NCI-H1694 treated with DMSO at 0.1 percent for 48 hours (cell line): ENCODE measurements around the gene TMEM191C.
"Not testable (repeated sequence)": the region's sequence is repeated elsewhere in the genome, so short reads cannot be mapped to it uniquely, and the experiment has no call there.

Source experiments
- DNase-seq: peaks from one replicate; lab custom pipeline; 2025; lab: John Stamatoyannopoulos, UW

TMEM191C gene

GRCh38 chr22:21473664-21474063 is 6.5 kb downstream of the TMEM191C start:
- DNase-seq = not testable (repeated sequence)

- DNase-seq = not testable (repeated sequence)
Observed at GRCh38 chr22:21484039-21484438, 16.9 kb downstream of the TMEM191C start.

GRCh38 chr22:21487723-21488122 is 20.5 kb downstream of the TMEM191C start:
- not testable (repeated sequence) for DNase-seq

GRCh38 chr22:21489149-21489680 is 22.0 kb downstream of the TMEM191C start:
- DNase-seq = not testable (repeated sequence)

DNA sequence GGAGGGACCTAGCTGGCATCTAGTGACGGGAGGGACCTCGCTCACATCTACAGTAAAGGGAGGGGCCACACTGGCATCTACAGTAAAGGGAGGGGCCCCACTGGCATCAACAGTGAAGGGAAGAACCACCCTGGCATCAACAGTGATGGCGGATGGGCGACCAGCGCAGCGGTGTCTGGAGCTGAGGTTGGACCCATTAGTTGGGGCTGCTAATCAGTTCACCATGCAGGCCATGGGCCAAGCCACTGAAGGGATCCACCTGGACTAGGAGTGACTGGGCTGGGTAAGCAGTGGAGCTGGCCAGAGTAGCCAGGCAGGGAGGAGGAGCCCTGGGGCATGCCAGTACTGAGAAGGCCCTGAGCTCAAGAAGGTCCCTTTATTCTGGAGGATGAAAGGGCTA is 23.4 kb downstream of the TMEM191C start:
- DNase-seq = not testable (repeated sequence)

DNA sequence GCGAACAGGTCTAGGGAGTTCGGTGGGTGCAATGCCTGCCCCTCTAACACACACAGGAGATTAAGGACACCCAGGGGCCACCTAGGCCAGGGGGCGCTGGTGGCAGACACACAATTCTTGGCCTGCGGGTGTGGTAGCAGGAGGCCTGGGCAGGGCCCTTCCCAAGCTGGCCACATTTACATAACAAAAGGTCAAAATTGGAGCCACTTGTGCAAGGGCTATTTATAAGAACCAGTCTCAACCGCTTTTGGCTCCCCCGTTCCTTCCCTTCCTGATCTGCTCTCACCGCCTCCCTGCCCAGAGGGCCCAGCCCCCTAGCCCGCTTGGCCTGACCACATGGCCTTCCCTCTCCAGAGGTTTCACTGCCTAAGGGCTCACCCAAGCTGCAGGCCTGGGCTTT is 25.1 kb downstream of the TMEM191C start:
- not testable (repeated sequence) for DNase-seq

- DNase-seq = not testable (repeated sequence)
Observed at GRCh38 chr22:21493789-21494782, 26.9 kb downstream of the TMEM191C start.

DNA sequence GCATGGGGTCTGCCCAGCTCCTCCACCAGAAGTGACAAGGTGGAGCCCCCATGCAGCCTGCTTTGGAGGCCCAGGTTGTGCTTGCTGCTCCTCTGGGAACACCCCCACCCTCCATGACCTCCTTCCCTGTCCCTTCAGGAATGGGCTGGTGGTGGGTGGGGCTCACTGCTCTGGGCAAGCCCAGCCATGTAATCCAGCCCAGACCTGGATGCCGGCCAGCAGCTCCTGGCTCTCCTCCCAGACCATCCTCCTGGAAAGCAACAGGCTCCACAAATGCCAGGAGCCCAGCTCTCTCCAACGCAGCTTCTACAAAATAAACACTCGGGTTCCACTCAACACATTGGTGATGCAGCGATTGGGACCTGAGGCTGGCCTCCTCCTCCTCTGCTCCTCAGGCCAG is 30.8 kb downstream of the TMEM191C start:
- DNase-seq = not testable (repeated sequence)

DNA sequence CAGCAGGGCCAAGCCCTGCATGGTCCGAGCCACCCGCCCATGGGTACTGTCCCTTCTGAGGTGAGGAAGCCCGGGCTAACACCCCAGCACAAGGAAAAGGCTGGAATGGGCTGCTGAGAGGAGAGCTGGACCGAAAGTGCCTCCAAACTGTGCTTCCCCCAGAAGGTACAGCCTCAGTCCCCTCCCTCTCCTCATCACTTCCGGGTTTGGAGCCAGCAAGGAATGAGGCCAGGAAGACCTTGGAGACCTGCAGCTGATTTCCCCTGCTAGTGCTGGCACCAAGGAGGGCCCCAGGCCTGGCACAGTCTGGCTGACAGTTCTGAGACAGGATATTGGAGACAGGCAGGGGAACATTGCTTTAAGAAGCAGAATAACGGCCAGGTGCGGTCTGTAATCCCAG is 31.3 kb downstream of the TMEM191C start:
- not testable (repeated sequence) for DNase-seq

DNA sequence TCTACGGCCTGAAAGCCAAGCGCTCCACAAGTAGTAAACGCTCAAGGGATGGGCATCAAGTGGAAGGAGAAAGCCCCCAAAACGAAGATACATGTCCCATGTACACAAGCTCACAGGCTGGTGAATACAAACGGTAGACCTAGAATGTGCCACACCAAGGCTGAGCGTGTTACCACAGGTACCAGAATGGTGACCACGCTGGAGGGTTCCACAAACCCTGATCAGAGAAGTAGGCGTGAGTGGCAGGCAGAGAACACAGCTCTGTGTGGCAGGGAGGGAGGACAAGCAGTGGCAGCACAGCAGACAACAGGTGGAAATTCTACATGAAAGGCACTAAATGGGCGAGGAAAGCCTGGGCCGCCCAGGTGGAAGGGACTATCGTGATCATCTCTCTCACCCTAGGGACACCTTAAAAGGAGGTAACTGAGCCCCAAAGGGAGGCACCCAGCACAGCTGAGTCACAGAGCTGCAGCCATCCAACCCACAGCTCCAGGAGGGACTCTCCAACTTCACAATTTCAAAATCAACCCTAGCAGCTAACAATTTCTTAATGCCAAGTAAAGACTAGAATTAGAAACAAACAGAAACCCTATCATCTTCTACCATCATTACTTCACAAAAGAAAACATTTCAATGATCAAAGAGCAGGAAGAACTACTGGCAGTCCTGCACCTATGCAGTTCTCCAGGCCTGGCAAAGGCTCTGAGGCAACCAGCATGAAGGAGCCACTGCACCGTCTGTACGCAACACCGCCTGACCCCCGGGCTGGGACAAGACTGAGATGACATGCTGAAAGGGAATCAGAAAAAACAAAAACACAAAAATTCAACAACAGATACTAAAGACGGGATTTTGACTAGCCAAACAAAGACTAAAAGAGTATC is 32.7 kb downstream of the TMEM191C start:
- DNase-seq = not testable (repeated sequence)

- DNase-seq = not testable (repeated sequence)
Observed at GRCh38 chr22:21510397-21510796, 43.2 kb downstream of the TMEM191C start.

DNA sequence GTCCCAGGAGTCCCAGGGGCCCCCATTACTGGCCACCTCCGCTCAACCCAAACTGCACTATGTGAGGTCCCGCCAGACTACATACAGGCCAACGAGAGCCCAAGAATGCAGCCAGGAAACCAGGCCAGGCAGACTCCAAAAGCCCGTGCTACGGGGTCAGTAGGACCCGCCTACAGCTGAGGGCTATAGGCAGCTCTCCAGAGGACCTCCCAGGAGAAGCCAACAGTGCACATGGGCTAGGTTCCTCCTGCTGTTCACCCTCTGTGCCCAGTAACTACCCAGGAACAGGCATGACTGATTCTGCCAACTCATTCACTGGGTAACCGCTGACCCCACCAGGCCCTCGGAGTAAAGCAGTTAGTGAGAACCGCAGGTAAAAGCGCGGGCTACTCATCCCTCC is 44.8 kb downstream of the TMEM191C start:
- not testable (repeated sequence) for DNase-seq

DNA sequence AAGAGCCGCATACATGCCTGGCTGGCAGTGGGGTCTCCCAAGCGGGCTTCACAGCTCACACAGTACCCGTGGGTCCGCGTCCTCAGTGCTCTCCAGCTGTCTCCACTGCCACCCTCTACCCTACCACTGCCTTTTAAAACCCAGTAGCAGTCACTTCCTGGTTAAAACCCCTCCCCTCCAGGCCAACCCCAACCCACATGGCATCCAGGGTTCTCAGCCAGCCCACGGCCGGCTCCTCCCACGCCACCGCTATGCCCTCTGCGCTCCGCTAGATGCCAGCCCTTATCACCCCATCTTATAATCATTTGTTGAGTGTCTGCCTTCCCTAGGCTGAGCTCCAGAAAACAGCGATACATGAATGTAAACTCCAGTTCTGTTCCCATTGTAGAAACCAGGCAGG is 46.9 kb downstream of the TMEM191C start:
- DNase-seq = not testable (repeated sequence)

GRCh38 chr22:21515234-21515633 is 48.0 kb downstream of the TMEM191C start:
- not testable (repeated sequence) for DNase-seq

GRCh38 chr22:21516522-21516921 is 49.3 kb downstream of the TMEM191C start:
- not testable (repeated sequence) for DNase-seq

DNA sequence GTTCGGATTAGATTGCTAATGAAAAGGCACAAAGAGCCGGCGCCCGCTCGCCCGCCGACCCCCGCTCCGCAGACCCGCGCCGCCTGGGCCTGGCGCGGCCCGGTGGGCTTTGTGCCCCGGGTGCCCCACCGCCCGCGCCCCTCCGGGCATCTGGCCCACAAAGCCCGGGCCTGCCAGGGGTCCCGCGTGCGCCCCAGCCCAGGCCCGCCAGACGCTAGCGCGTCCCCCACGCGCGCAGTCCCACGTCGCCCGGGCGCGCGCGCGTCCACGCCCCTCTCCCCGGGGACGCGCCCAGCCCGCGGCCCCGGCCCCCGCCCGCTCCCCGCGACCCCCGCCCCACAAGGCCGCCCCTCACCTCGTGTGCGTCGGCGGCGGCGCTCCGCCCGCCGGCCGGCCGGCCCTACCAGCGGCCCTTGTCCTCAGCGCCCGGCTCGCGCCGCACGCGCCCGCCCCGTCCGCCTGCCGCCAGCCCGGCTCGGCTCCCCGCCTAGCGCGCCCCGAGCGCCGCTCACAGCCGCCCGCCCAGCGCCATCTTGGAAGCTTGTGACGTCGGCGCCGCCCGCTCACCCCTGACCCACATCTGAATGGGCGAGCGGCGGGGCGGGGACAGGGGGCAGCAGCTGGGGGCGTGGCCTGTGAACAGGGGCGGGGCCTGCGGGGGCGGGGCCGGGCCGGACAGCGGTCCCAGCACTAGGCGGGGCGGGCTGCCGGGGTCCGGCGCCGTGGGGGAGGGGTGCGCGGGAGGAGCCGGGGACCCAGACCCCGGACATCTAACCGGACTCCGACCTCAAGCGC is 50.0 kb downstream of the TMEM191C start:
- not testable (repeated sequence) for DNase-seq
